NCI-H82 (cell line): ENCODE measurements around the gene CDC25B.
"Not testable (repeated sequence)": the region's sequence is repeated elsewhere in the genome, so short reads cannot be mapped to it uniquely, and the experiment has no call there.

Source experiments
- DNase-seq: peaks from one replicate; lab custom pipeline; 2025; lab: John Stamatoyannopoulos, UW

The CDC25B gene

GRCh38 chr20:3785240-3786125 lies 10.6 kb upstream of the CDC25B start:
- peak; percentile 45 for DNase-seq

- DNase-seq: peak; percentile 70
Measured at GRCh38 chr20:3786126-3786484, 10.0 kb upstream of the CDC25B start.

- peak; percentile 92 for DNase-seq
Measured at GRCh38 chr20:3786665-3787323, 9.3 kb upstream of the CDC25B start, which contains the start of gene CENPB. CENPB (minus strand) TSS chr20:3786740; CDS start chr20:3786483, 257 bp downstream.

GRCh38 chr20:3787324-3788014 lies 8.6 kb upstream of the CDC25B start:
- no peak for DNase-seq

GRCh38 chr20:3788685-3789155 lies 7.4 kb upstream of the CDC25B start:
- DNase-seq: peak; percentile 61

- DNase-seq: not testable (repeated sequence)
Measured at GRCh38 chr20:3789201-3789600, 6.9 kb upstream of the CDC25B start.

- not testable (repeated sequence) for DNase-seq
Measured at GRCh38 chr20:3794168-3794567, 1.9 kb upstream of the CDC25B start.

GRCh38 chr20:3794701-3795420 lies 1.2 kb upstream of the CDC25B start:
- DNase-seq: no peak

- peak; percentile 52 for DNase-seq
Measured at GRCh38 chr20:3796477-3797225, 541 bp downstream of the CDC25B start.

- no peak for DNase-seq
Measured at GRCh38 chr20:3797226-3797545, 1.1 kb downstream of the CDC25B start.

GRCh38 chr20:3797592-3798372 lies 1.7 kb downstream of the CDC25B start:
- peak; percentile 20 for DNase-seq

GRCh38 chr20:3798373-3798768 lies 2.3 kb downstream of the CDC25B start:
- DNase-seq: no peak

GRCh38 chr20:3798908-3799248 lies 2.8 kb downstream of the CDC25B start:
- peak; percentile 16 for DNase-seq

- DNase-seq: no peak
Measured at GRCh38 chr20:3800256-3800877, 4.3 kb downstream of the CDC25B start.

GRCh38 chr20:3800878-3801260 lies 4.8 kb downstream of the CDC25B start:
- DNase-seq: no peak

- no peak for DNase-seq
Measured at GRCh38 chr20:3801299-3801698, 5.2 kb downstream of the CDC25B start.

- DNase-seq: no peak
Measured at GRCh38 chr20:3801846-3802245, 5.7 kb downstream of the CDC25B start.

GRCh38 chr20:3802524-3803239 lies 6.6 kb downstream of the CDC25B start:
- no peak for DNase-seq

GRCh38 chr20:3803289-3803688 lies 7.2 kb downstream of the CDC25B start:
- no peak for DNase-seq

- DNase-seq: no peak
Measured at GRCh38 chr20:3803854-3804253, 7.7 kb downstream of the CDC25B start.
